Left lobe of liver (tissue), 2 donors: ENCODE measurements around the gene QRICH2. TPM values are rescaled to one million over a fixed set of nuclear protein-coding genes. Genes with fewer than 3 reads are reported as not detected.
A peak's percentile ranks its signal among the peaks of the same experiment; 100 is the strongest.
"Not testable (repeated sequence)": the region's sequence is repeated elsewhere in the genome, so short reads cannot be mapped to it uniquely, and the experiment has no call there.

Source experiments
- ATAC-seq: fragments of 200-7000 bp; cut with Tn5 transposase; one replicate; pipeline ENCODE4 v1.9.1; 2020; ENCODE audit warnings: mild to moderate bottlenecking, moderate library complexity
- DNase-seq: peaks from one replicate; pipeline ENCODE4 v3.0.0-alpha.2; 2020; ENCODE audit warnings: low spot score
- total RNA-seq: library from RNA; stranded (reverse); gene quantifications from one replicate; pipeline ENCODE4 v1.2.1, GENCODE V29; 2021
- donor health status: DM: no; HTN: no; CAD: no; lungs with moderate emphysema.
- donor health status: DM: no; HTN: yes; CAD: no.

Gene QRICH2
- total RNA-seq, 1 donor from 2014 or later, result 2.6 TPM

DNA sequence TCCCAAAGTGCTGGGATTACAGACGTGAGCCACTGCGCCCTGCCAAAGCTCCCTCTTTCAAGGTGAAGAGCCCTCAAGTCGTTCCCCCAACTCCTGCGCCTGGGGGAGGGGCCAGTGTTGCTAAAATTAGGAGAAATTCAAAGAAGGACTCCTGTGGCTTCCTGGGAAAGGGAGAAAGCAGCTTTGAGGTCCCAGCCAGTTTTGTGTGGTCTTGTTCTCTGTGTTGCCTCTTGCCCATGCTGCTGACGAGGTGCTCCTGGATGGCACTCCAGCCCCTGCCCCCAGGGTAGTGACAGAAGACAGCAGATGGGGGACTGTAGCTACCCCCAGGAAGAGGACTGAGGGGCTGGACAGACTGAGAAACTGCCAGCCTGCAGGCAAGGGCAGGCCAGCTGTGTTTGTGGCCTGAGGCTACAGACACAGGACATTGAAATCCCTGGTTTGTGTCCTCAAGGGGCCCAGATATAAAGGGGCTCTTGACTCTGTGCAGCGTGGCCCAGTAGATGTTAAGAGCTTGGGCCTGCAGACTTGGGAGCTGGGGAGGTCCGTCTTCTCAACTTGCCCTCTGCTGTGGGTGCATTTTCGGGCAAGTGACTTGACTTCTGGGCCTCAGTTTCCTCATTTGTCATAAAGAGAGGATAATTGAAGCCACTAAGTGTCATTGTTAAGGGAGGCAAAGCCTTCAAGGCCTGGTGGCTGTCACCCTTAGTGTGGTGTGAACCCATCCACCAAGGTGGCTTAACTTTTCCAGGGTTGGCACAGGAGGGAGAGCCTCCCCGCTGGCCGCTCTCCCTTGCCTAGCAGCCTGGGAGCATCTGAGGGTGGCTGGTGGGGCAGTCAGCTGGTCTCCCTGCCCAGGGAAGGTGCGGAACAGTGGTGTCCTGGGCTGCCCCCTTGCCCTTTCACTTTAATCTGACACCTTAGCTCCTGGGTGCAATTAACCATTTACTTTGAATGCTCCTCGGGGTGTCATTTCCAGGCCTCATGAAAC is 38.8 kb downstream of the QRICH2 start:
- ATAC-seq (no peak), DNase-seq (no peak)

DNA sequence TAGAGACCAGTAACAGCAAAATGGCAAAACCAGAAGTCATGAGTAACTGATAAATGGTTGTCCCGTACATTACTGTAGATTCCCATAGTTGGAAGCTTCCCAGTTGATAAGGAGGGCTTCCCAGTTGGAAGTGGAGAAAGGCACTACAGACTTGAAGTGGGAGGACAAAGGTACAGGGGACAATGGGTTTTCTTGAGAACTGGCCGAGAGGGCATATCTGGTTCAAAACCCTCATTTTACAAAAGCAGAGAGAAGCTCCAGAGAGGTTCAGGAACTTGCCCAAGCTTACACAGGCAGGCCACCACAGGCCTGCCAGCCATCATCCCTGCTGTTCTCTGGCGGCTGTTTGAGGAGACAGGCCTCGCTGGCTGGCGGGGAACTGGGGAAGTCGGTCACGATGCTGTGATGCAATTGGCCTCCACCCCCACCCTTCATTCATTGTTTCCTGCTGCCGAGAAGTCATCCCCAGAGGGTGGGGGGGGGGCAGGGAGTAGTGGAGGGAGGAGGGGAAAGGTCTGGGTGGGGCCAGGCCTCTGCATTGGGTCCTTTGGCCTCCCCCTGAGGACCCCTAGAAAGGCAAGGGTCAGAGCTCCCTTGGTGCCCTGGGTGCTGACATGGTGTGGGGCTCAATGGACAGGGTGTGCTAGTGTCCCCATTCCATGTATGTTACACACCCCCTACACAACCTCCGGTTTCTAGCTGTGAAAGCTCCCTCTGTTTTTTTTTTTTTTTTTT is 39.9 kb downstream of the QRICH2 start:
- DNase-seq (peak; percentile 64), ATAC-seq (no peak)

DNA sequence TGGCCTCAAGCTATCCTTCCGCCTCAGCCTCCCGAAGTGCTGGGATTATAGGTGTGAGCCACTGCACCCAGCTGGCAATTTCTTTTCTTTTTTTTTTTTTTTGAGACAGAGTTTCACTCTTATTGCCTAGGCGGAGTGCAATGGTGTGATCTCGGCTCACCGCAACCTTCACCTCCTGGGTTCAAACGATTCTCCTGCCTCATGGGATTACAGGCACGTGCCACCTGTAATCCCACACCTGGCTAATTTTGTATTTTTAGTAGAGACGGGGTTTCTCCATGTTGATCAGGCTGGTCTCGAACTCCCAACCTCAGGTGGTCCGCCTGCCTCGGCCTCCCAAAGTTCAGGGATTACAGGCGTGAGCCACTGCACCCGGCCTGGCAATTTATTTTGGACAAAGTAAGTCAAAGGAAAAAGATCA is 40.5 kb downstream of the QRICH2 start:
- not testable (repeated sequence) for DNase-seq, ATAC-seq

DNA sequence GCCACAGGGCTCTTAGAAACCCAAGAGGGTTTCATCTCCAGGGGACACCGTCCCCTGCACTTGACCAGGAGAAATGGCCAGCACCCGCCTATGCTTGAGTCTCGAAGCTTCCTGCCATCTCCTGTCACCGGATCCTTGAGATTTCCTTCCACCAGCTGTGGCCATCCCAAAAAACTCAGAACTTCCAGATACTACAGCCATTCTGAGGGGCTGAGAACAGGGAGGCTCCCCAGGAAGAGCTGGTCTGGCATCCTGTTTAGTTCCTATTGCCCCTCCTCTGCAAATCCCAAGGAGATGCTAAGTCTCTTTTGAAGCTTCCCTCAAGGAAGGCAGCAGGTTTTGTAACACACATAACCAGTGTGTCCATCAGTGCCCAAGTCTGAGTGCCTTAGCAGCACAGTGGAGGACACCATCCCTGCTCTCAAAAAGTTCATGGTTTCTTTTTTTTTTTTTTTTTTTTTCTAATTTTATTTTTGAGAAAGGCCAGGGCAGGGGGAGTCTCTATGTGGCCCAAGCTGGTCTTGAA is 41.0 kb downstream of the QRICH2 start:
- ATAC-seq, result no peak
- DNase-seq, result peak; percentile 46

DNA sequence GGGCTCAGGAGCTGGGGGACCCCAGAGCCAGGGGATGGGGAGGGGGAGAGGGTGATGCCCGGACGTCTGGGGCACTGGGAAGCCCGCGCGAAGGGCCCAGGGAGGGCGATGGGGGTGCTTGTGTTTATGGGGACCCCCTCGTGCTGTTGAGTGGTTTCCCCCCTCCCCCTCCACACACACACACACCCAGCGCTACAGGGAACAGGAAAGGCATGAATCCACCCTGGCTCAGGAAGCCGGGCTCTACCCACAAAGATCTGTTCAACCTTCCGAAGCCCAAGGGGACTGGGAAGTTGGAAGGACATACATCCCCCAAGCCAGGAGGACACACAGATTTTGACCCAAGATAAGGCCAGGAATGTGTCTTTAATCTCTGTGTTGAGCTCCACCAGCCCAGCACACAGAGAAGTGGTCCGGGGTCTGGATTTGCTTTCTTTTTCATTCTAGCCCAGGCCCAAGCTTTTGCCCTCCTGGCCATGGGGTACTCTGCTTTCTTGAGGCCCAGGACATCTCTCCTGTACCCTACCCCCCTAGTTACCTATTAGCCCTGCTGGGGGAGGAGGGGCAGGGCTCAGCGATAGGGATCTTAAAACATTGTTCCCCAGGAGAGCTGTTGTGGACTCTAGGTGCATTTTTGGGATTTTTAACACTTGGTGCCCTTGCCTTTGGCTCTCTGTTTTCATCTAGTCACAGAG is 41.7 kb downstream of the QRICH2 start:
- DNase-seq, result no peak
- peak; percentile 4 for ATAC-seq

DNA sequence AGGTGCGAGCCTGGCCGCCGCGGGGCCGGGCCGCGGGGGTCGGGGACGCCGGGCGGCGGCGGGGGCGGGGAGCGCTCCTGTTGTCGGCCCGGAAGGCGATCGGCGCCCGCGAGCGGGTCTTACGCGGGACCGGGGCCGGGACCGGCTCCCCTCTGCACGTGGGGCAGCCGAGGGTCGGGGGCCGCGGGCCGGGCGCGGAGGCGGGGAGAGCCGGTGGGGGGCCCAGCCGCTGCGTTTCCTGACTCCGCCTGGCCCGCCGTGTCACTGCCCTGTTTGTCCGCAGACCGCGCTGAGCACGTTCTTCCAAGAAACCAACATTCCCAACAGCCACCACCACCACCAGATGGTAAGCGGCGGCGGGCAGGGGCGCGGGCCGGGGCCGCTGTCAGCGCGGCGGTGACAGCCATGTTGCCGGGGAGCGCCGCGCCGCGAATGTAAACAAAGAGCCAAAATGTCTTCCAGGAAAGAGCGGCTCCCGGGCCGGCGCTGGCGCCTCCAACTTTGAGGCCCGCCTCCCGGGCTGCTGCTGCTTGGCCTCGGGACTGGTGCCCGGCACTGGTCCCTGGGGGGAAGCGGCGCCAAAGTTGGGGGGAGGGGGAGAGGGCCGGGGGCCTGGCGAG is 42.3 kb downstream of the QRICH2 start:
- ATAC-seq, result peak; percentile 50
- DNase-seq, result peak; percentile 74

DNA sequence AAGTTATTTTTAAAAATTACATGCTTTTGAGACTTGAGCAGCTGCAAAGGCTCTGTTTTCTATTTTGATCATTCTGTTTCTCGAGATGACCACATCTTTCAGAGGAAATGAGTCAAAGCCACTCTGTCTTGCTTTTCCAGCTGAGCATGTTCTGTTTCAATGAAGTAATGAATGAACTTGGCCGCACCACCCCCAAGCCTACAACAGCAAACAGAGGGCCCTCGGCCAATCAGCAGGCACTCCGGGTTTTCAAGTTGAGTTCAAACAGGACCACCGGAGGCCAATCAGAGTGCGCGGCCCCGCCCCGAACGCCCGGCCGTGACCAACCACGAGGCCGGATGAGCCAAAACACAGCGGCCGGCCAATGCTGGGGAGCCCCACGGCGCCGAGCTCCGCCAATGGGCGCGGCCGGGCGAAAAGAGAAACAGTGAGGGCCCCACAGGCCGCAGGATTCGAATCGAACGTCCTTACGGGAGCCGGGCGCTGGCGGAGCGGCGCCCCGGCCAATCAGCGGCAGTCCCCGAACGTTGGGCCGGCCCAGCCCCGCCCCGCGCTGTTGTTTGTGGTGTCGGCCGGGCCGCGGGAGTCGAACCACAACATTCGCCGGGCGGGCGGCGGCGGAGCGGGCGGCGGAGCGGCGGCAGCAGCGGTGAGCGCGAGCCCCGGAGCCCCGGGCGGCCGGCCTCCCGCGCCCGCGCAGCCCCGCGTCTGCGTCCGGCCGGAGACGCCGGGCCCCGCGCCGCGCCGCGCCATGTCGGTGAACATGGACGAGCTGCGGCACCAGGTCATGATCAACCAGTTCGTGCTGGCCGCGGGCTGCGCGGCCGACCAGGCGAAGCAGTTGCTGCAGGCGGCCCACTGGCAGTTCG is 43.1 kb downstream of the QRICH2 start, which contains the start of gene UBALD2:
Gene UBALD2 (plus strand): TSS at position 594 of the 869 bp plus-strand sequence. CDS start 158 bp downstream, at position 752.
- peak; percentile 100 for DNase-seq
- ATAC-seq, result peak; percentile 90

DNA sequence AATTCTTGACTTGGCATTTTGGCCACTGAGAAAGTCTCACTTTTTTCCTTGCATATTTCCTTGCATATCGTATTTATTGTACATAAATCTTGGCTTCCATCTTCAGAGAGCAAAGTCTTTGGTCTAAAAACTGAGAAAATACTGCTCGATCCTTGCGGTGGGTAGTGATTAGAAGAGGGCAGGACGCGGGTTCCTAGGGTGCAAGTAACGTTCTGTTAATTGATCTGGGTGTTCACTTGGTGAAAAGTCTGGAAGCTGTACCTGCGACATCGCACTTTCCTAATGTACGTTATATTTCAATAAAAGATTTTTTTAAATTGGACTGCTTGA is 43.7 kb downstream of the QRICH2 start:
- no peak for DNase-seq
- no peak for ATAC-seq

DNA sequence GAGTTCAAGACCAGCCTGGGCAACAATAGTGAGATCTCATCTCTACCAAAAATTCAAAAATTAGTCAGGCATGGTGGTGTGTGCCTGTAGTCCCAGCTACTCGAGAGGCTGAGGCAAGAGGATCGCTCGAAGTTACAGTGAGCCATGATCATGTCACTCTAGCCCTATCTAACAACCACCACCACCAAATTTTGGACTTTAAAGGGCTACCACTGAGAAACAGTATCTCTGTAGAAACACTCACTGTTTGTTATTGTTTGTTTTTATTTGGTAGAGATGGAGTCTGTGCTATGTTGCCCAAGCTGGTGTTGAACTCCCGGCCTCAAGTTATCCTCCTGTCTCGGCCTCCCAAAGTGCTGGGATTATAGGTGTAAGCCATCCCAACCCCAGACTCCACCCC is 44.2 kb downstream of the QRICH2 start:
- ATAC-seq (no peak), DNase-seq (no peak)

DNA sequence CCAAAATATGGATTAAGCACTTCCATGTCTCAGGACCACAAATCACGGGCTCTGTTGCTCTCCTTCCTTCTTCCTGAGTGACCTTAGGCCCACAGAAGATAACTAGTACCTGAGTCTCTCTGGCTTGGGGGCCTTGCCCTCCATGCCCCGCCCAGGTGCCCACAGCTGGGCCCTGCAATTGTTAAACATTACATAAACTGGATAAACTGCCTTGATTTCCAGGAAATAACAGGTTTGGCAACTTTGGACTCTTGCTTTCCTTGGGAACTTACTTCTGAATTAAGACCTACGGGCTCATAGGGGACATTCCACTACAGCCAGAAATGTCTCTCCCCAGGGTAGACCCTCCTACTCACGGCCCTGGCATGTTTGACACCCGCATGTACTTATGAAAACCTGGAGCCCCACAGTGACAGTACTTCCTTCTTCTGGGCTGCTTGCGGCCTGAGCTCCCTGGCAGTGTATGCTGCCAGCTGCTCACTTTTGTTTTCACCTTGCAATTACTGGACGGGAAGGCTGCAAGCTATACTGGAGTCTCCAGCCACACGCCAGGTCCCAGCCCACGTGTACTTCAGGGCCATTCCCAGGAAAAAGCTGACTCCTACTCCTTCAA is 45.2 kb downstream of the QRICH2 start:
- DNase-seq (no peak), ATAC-seq (no peak)

DNA sequence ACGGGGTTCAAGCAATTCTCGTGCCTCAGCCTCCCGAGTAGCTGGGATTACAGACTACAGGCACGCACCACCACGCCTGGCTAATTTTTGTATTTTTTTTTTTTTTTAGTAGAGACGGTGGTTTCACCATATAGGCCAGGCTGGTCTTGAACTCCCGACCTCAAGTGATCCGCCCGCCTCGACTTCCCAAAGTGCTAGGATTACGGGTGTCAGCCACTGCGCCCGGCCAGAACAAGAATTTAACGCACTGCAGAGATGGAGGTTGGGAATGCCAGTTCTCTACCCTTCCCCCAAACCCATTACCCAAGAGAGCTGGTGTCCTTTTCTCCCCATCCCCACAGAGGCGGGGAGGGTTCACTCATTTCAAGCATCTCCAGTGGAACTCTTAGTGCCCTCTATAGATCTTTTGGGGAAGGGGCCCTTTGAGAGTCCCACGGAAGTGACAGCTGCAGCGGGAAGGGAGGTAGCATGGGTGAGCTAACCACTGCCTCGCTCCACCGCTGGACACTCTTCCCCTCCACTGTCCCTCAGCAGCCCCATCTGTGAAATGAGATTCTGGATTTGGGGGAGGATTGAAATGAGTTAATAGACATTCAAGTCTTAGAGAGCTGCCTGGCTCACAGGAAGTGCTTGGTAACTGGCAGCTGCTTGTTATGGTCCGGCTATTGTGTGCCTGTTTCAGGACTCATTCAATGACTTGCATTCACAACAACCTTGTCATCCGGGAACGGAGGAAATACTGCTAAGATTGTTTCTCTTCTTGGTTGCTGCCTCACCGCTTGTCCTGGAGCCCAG is 46.5 kb downstream of the QRICH2 start:
- no peak for DNase-seq
- no peak for ATAC-seq

DNA sequence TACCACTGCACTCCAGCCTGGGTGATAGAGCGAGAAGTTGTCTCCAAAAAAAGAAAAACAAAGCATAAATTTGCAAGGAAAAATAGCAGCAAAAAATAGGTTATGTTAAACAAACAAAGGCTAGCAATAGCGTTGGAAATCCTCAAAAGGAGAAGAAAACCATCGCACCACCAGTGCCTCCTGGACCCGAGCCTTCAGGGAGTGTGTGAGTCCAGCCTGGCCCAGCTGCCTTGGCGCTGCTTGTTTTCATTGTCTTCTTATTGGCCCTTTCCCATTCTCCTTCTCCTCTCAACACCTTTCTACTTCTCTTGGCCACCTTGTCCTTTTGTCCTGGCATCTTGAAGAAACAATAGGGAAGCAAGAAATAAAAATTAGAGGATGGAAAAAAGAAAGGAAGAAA is 47.4 kb downstream of the QRICH2 start:
- DNase-seq (no peak), ATAC-seq (no peak)

DNA sequence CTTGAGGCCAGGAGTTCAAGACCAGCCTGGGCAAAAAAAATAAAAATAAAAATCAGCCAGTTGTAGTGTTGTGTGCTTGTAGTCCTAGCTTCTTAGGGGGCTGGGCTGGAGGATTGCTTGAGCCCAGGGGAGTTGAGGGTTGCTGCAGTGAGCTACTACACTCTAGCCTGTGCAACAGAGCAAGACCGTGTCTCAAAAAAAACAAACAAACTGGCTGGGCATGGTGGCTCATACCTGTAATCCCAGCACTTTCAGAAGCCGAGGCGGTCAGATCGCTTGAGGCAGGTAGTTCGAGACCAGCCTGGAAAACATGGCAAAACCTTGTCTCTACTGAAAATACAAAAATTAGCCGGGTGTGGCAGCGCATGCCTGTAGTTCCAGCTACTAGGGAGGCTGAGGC is 47.9 kb downstream of the QRICH2 start:
- no peak for ATAC-seq
- no peak for DNase-seq

DNA sequence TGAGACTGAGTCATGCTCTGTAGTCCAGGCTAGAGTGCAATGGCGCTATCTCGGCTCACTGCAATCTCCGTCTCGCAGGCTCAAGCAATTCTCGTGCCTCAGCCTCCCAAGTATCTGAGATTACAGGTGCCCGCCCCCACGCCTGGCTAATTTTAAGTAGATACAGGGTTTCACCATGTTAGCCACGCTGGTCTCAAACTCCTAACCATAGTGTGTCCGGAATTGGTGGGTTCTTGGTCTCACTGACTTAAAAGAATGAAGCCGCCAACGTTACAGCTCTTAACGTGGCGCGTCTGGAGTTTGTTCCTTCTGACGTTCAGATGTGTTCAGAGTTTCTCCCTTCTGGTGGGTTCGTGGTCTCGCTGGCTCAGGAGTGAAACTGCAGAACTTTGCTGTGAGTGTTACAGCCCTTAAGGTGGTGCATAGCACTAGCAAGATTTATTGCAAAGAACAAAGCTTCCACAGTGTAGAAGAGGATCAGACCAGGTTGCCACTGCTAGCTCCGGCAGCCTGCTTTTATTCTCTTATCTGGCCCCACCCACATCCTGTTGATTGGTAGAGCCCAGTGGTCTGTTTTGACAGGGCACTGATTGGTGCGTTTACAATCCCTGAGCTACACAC is 51.5 kb downstream of the QRICH2 start:
- not testable (repeated sequence) for DNase-seq, ATAC-seq

DNA sequence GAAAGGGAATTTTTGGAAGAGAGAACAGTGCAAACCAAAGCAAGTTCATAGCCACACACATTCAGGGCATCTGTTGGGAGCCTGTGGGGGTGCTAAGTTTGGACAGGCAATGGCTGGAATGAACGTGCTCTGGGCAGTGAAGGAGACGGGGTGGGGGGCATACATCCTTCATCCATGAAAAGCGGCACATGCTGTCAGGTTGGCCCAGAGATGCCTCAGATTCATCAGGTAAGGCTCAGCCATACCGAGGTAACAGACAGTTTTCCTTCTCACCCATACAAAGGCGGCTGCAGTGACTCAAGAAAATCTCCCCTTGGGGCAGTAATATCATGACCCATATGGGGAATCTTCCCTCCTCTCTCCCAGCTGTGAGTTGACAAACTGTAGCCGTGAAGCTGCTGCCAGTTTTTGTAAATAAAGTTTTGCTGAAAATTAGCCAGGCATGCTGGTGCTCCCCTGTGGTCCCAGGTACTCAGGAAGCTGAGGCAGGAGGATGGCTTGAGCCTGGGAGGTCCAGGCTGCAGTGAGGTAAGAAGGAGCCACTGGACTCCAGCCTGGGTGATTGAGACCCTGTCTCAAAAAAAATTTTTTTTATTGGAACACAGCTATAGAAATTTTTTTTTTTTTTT is 52.2 kb downstream of the QRICH2 start:
- ATAC-seq, result no peak

DNA sequence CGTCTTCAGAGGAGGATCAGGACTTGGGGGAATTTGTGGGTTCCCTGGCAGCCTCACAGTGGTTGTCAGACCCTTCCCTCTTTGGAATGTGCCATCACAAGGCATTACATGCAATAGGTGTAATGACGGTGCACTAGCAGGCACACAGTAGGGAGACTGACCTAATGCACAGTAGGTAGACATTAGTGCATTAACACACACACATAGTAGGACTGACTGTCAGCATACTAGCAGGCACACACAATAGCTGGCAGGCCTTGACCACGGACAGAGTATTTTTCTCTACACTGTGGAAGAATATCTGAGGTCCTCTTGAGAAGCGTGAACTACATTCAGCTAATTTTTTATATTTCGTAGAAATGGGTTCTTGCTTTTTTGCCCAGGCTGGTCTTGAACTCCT is 53.8 kb downstream of the QRICH2 start:
- DNase-seq (no peak), ATAC-seq (no peak)

More for the DNA sequence above, 52.2 kb downstream of the QRICH2 start:
- no peak for DNase-seq

DNA sequence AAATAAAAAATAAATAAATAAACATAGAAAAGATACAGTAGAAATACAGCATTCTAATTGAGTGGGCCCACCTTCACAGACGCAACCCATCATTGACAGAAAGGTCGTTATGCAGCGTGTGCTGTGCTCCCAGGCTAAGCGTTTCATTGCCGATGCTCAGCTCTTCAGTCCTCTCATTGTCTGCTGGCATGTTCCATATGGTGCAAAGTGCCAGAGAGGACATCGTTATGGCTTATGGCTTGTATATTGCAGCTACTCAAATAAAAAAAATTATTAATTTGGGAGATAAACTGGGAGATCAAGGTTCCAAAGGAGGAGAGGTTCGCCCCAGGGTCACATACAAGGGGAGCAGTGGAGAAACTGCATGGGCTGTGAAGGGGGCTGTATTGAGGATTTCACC is 54.2 kb downstream of the QRICH2 start:
- no peak for ATAC-seq
- no peak for DNase-seq
